ENCODE data around the gene TM9SF4.

DNA sequence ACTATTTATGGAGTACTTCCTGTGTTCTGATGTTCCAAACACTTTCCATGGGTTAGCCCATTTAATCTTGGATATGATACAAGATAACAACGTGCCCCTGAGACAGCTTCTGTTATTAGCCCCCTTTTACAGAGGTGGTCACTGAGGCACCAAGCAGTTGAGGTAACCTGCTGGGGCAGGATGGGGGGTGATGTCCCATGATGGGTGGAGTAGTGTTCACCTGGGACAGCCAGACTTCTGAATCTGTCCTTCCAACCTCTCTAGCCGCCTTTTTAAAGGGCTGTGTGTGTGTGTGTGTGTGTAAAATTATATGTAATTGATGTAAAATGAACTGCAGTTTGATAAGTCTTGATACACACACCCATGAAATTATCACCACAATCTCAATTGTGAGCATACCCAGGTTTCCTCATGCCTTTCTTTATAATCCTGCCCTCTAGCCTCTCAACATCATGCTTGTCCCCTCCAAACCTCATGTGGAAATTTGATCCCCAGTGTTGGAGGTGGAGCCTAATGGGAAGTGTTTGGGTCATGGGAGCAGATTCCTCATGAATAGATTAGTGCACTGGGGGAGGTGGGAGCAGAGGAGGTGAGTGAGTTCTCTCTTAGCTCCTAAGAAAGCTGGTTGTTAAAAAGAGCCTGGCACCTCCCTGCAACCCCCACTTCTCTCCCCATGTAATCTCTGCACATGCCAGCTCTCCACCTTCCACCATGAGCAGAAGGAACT is 58.8 kb downstream of the TM9SF4 start:
- TF ChIP-seq GTF2F1 (IDR thresholded peaks at IDR 0.05; ENCODE audit: borderline replicate concordance, low read depth, low read length) (no peak), POLR2A (IDR thresholded peaks at IDR 0.05; ENCODE audit: control extremely low read depth in 1 of 2, low read depth in 2 of 2, low read length in 2 of 2) (no peak), RNF2 (IDR thresholded peaks at IDR 0.05; ENCODE audit: borderline replicate concordance, low read depth, low read length, missing control alignments, poor library complexity, severe bottlenecking) (no peak), EGR1 (IDR thresholded peaks at IDR 0.05; ENCODE audit: borderline replicate concordance, low read depth, low read length) (no peak)

All from H1 (cell line).